HG02938 (cell line): ENCODE measurements around the gene GNAQ.
A peak's percentile ranks its signal among the peaks of the same experiment; 100 is the strongest.

Experiments
- ATAC-seq: cut with Tn5 transposase; IDR thresholded peaks from one replicate; pipeline ENCODE4 v1.9.1; 2021; ENCODE audit warnings: mild to moderate bottlenecking, moderate library complexity; ENCODE audit not compliant: unreplicated experiment

Gene GNAQ

DNA sequence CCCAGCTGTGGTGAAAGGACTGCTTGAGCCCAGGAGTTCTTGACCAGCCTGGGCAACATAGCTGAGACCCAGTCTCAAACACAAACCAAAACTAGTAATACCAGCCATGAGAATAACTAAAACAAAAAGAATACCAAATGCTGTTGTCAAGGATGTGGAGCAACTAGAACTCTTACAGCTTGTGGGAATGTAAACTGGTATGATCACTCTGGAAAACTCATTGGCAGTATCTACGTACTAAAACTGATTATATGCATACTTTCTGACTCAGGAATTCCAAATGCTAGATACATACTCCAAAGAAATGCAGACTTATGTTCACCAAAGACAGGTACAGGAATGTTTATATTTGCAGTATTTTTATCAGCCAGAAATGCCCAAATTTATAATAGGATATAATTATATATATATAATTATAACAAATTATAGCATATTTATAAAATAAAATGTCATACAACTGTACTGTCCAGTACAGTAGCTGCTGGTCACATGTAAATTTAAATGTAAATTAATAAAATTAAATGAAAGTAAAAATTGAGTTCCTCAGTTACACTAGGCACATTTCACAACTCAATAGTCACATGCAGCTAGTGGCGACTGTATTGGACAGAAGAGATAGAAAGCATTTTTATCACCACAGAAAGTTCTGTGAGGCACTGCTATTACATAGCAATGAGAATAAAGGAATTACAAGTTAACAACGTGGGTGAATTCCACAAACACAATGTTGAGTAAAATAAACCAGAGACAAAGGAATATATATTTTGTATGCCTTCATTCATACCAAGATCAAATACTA is 118.5 kb downstream of the GNAQ start:
- ATAC-seq: no peak

DNA sequence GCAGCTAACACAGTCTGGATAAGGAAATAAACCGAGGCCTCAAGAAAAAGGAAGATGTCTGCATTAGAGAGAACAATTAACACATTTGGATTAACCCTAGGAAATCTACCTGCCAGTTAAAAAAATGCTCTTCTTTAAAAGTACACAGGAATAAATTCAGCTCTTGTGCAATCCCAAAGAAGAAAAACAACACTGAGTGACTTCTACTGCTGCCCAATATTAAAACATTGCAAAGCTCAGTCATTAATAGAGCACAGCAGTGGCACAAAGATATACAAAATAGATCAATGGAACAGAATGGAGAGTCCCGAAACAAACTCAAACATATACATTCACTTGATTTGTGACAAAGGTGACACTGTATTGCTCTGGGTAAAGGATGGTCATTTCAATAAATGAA is 119.7 kb downstream of the GNAQ start:
- ATAC-seq: no peak

DNA sequence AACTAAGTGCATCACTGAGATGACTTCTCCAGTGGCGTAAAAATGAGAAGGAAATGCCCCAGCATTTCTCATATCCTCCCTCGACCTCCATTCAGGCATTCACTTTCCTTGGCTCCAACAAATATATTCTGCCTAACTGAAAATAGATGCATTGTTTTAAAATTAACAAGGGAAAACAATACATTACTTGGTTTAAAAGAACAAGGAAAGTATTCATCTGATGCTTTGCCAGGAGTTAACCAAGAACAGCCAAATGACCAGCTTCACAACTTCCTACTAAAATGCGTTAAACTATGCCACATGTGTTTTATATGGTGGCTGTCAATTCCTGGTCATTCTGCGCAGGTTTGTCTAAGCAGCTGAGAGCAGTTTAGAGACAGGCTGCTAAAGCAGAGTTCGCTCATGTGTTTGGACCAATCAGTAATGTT is 121.4 kb downstream of the GNAQ start:
- no peak for ATAC-seq

DNA sequence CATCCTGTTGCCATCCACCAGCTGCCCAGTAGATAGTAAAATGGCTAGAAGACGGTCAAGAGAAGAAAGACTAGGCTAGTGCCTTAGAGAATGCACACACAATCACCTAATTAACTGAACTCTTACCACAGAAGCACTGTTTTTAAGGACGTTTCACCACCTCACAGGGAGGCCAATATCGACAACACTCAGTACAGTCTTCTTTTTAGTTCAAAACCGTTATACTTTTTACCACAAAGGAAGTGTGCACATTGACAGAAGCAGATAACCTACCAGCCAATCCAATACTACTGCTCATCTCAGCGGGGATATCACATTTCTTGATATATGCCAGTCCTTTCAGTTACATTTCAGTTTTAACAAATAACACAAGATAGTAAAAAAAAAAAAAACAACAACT is 122.3 kb downstream of the GNAQ start:
- no peak for ATAC-seq

DNA sequence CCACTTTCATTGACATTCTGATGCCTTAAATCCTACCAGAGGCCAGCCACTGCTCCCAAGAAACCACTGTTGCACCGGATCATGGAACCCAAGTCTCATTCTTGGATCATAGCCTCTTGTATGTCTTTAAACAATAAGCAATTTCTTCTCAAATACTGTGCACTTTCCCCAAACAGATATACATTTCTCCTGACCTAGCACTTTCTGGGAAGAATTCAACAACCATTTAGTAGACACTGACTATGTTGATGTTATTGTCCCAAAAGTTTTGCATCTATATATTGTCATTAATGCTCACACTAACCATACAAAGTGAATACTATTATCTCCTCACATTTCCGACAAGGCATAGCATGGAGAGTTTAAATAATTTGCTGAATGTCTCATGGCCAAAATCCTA is 123.3 kb downstream of the GNAQ start:
- no peak for ATAC-seq

DNA sequence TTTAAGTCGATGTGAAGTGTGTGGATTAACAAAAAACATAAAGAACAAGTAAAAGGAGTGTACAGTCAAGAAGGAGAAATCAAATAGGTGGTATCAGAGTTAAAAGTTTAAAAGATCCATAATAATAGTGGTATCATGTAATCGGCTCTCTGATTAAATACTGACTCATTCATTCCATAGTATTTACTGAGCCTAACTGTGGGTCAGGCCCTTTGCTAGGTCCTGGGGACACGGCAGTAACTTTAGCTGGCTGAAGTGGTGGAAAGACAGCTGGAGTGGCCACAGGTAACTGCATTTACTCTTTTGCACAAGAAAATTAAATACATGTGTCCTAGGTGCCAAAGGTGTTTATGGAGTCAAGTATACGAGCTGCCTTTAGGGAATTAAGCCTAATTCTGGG is 124.0 kb downstream of the GNAQ start:
- no peak for ATAC-seq

DNA sequence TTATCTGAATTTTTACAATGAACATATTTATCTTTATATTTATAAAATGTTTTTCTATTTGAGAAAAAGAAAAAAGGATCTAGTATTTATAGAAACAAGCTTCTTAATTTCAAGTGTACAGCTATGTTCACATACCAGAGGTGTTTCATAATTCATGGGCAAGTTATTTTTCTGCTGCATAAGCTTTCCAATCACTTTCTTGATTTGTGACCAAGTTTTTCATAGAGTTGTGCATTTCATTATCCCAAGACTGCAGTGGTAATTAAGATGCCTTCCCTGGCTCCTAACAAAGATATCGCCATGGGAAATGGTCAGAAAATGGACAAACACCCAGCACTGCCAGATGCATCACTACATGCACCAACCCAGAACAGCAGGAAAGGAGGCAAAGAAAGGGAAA is 124.6 kb downstream of the GNAQ start:
- no peak for ATAC-seq

DNA sequence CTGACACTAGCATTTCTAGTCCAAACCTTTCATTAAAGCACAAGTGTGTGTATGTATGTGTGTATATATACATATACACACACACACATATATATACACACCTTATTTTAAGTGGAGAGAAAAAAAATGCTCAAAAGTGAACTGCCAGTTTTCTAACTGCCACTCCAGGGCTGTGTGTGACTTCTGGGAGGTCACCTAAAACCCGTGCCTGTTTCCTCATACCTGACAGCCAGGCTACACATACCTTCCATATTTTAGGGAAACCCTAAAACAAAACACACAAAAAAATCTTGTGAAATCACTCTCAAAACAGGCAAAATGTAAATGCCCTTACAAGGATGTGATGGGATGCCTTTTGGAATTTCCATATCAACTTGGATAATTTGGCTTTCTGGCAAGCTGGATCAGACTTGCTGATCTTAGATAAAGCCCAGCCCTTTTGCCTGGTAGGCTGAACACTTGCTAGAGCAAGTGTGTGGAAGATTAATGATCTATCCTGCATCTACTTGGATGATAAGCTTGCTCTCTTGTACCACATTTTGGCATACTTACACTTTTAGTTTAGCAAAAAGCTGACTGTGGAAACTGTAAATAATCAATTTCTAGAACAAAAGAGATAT is 127.8 kb downstream of the GNAQ start:
- no peak for ATAC-seq

DNA sequence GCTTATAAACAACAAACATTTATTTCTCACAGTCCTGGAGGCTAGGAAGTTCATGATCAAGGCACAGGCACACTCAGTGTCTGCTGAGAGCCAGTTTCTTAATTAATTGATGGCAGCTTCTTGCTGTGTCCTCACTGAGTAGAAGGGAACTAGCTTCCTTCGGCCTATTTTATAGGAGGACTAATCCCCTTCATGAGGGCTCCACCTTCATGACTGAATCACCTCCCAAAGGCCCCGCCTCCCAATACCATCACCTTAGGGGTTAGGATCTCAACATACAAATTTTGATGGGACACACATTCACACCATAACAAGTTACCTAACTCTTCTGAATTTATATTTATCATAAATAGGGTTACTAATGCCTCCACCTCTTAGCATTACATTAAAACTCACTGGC is 129.8 kb downstream of the GNAQ start:
- ATAC-seq: no peak

DNA sequence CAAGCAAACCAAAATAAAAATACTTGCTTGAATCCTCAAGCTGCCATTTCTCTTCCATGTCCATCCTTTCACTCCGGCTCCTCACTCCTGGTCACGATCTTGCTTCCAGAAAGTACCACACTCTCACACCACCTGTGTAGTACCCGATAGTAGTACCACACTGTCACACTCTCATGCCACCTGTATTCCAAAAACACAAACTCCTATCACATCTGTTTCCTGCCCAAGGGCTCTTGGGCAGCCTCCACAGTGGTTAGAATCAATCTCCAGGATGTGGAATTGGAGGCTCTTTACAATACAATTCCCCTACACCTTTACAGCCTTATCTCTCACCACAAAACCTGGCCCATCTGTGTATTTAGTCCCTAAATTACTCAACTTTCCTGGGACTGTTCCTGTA is 130.6 kb downstream of the GNAQ start:
- no peak for ATAC-seq

DNA sequence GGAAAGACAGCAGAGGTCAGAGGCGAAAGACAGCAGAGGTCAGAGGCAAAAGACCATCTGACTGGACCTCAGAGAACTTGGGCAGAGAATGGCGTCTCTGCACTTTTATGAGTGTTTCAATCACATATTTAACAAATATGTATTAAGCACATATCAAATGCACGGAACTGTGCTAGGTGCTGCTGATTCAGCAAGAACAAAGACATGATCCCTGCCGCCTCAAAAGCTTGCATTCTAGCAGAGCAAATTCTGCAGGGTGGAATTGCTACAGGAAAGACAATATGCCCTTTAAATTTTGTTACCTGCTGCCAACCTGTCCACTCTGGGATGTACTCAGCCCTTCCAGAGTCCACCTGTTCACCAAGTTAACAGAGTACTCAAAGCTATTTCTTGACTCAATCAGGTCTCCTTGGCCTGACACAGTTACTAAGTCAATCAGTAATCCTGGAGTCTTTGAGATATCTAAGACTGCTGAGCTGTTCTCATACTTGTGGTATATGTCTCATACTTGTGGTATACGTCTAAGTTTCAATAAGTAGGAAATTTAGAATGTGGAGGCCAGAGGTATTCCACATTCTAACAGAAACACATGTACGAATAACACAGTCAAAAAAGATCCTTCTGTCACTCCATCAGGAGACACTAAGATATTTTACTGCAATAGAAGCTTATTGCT is 131.8 kb downstream of the GNAQ start:
- ATAC-seq: no peak

DNA sequence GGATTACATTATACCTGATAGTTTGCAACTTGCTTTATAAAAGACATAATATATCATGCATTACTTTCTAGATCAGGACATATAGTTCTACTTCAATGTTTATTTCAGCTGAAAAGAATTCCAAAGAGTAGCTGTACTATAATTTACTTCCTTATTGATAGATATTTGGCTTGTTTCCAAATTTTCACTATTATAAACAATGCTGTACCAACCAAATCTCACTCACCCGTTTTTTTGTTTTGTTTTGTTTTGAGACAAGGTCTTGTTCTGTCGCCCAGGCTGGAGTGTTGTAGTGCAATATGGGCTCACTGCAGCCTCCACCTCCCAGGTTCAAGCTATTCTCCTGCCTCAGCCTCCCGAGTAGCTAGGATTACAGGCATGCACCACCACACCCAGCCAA is 132.7 kb downstream of the GNAQ start:
- ATAC-seq: no peak

DNA sequence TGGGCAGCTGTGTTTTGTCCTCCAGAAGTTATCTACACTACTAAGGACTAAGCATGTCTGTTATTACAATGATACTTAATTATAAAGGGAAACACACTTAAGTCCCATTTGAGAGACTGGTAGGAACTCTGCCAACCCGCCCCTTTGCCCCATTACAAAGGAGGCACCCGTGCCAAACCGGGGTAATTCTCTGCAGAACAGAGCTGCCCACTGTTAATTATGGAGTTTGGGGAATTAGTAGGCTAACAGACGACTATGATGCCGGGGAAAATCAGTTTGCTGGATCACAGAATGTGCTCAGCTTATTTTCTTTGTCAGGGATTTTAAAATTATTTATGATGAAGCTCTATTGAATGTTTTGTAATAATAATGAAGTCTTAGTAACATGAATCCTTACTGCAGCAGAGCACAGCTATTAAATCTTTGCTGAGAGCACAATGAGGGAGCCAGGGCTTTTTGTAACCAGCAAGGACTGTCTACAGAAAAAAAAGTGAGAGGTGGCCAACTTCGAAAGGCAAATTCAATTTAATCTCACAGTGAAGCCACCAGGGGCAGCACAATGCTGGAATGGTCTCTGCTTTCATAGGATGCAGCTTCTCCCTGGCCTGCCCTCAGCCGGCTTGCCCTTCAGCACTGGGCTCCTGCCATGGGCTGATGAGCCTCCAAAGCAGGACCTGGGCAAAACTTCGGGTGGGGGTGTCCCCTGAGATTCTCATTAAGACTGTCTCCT is 134.5 kb downstream of the GNAQ start:
- ATAC-seq: no peak

DNA sequence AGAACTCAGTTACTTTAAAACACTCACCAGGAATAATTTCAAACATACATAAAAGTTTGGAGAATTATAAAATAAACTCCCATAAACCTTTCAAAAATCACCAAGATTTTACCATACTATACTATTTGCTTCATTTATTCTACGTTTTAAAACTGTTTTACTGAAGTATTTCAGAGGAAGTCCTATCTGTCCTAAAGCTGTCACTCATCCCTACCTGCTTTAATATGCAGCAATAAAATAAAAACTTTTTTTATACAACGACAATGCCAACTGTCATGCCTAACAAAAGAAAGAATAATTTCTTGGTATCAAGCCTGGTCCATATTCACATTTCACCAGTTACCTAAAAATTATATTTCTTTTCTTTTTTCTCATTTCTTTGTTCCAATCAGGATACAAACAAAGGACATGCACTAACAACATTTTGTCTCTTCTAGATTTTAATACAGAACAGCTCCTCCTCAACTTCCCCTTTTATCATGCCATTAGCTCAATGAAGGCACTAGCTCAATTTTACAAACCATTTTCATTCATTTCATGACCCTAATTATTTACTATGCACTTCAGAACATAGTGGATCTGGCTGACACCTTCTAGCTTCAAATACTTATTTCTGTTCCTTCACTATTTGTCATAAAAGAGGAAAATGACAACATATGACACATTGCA is 135.2 kb downstream of the GNAQ start:
- ATAC-seq: no peak

DNA sequence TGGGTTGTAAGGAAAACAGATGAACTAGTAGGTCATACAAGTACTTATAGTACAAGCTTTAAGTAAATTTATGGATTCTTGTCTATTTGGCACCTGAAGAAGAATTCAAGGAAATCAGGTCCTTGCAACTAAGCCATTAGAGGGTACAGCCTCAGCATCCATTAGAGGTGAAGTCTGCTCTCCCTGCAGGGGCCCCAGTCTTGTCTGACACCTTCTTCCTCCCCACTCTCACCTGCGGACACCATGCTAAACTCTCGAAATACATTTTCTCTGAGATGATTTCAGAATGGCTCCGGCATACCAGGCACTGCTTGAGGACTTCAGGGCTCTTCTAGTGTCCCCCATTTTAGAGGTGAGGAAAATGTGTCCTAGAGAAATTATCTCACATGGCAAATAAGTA is 137.9 kb downstream of the GNAQ start:
- no peak for ATAC-seq

DNA sequence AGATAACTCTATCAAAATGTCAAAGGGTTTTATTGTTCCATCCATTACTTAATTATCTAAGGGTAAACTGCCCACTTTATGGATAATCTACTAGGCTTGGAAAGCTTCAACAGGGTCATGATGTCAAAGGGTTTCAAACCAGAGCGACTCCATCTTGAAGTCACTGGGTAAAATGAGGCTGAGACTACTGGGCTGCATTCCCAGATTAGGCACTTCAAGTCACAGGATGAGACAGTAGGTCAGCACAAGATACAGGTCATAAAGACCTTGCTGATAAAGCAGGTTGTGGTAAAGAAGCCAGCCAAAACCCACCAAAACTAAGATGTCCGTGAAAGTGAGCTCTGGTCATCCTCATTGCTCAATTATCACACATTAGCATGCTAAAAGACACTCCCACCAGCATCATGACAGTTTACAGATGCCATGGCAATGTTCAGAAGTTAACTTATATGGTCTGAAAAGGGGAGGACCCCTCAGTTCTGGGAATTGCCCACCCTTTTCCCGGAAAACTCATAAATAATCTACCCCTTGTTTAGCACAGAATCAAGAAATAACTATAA is 138.6 kb downstream of the GNAQ start:
- no peak for ATAC-seq

DNA sequence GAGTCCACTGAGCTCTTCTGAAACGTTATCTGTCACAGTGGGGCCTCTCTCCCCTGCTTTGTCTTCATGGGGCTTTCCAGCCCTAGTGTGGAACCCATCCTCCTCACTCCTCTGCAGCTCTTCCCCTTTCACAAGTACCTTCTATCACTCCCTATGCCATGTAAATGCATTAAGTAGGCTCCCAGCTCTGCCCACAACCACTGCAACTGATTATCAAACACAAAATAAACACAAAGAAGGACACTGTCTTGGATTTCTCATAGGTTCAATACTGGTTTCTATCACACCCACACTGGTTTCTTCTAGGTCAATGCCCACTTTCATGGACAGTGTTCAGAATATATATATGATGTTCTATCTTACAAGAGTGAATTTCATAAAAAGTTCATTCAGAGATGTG is 139.4 kb downstream of the GNAQ start:
- ATAC-seq: peak; percentile 75

DNA sequence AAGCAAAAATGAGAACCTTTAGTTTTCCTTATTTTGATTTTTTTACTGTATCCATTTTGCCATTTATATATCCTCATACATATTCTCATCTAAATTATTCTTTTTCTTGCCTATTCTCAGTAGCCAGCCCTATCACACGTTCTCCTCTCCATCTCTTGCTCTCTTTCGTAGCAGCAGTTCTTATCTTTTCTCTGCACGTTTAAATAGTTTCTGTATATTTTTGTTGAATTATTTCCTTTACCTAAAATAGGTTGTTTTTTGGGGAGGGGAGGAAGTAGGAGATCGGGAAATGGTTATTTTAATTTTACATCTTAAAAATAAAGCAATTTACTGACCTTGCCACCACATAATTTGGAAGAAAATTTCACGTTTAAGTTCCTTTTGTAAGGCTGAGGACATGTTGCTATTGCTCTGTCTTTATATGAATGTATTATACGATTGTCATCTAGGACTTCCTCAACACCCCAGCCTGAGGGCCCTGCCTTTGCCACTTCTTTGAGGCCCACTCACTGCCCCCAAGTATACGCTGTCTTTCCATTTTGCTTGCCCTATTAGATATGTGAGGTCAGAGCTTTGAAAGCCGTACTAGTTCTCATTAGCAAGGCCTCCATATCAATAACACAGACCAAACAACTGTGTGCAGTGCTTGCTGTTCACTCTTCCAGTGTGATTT is 140.3 kb downstream of the GNAQ start:
- ATAC-seq: no peak

DNA sequence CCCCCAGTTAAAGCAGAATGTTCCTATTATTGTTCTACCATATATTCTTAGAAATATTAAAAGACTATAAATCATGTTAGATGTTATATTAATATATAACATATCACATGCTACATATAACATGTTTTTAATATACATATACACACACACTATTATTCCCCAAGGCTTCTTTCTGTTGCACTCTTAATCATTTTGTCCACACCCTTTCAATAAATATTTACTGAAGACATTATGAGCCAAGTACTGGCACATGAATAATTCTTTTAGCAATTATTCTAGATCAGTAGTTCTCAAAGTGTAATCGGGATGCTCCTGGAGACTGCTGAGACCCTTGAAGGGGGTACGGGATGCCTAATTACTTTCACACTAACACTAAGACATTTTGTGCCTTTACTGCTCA is 143.9 kb downstream of the GNAQ start:
- ATAC-seq: no peak

DNA sequence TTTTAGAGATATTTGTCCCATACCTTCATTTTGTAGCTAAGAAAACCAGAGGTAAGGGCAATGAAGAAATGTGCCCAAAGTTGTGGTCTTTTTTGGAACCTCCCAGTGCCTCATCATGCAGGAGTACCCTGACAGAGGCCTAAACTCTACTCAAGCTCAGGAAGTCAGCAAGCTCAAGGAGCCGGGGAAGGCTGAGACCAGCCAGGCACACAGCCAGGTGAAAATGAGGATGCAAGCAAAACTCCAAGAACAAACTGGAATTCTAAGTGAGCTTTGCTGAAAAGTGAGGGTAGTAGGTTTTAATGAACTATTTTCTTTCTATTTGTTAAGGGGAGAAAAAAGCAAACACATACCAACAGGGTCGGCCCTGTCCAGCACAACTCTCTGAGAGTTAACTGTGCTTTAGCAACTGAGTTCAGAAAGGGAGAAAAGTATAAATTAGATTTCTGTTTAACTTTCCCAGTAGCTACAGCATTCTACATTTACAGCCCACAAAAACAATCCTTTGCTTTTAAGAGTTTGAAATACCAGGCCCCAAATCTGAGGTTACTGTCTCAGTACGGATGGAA is 146.4 kb downstream of the GNAQ start:
- ATAC-seq: no peak
